CD4-positive, alpha-beta T cell (primary cell): Measurements from ENCODE around the gene GYS1. TPM values are rescaled to one million over a fixed set of nuclear protein-coding genes. Genes with fewer than 3 reads are reported as not detected.
A peak's percentile ranks its signal among the peaks of the same experiment; 100 is the strongest.
"Not testable (repeated sequence)": the region's sequence is repeated elsewhere in the genome, so short reads cannot be mapped to it uniquely, and the experiment has no call there.

Source experiments
- ATAC-seq: fragments of 200-7000 bp; cut with Tn5 transposase; one replicate; pipeline ENCODE4 v1.10.0; 2022; ENCODE audit warnings: mild to moderate bottlenecking; ENCODE audit not compliant: poor library complexity
- CTCF ChIA-PET: fragments of 350-600 bp; sonication (Branson Sonifier 250); formaldehyde crosslinking; loops from one replicate; lab custom pipeline; 2021; ENCODE audit warnings: antibody characterized with exemption, inconsistent platforms; lab: Charles Lee
- POLR2A ChIA-PET: fragments of 350-600 bp; sonication (Branson Sonifier 250); formaldehyde crosslinking; loops from one replicate; lab custom pipeline; 2021; ENCODE audit warnings: antibody characterized with exemption, inconsistent platforms; lab: Charles Lee
- DNase-seq, 14 experiments: peaks; one replicate each; pipeline ENCODE4 v3.0.0-alpha.2; 2013 to 2020; ENCODE audit warnings: mixed read lengths in 2 of 14
- H3K27ac ChIP-seq, 2 donors: one replicate each; pipeline versions ENCODE4 v1.5.1 to v1.7.0; 2013; ENCODE audit warnings: low read length in 2 of 2, low read depth in 1 of 2, mild to moderate bottlenecking in 1 of 2
- H3K27me3 ChIP-seq, 2 experiments: 1 replicate in 1 of 2; 2 replicates in 1 of 2; pipeline versions ENCODE4 v1.6.1 to v1.7.0; 2013; ENCODE audit warnings: low read length in 2 of 2, control low read depth in 1 of 2, mild to moderate bottlenecking in 1 of 2, moderate library complexity in 1 of 2; ENCODE audit not compliant: insufficient read depth in 2 of 2, control insufficient read depth in 1 of 2
- H3K36me3 ChIP-seq: one replicate; pipeline ENCODE4 v1.6.1; 2013; ENCODE audit warnings: low read length, control low read depth; ENCODE audit not compliant: insufficient read depth
- H3K4me1 ChIP-seq: one replicate; pipeline ENCODE4 v1.6.1; 2013; ENCODE audit warnings: low read length, control low read depth; ENCODE audit not compliant: insufficient read depth
- H3K4me3 ChIP-seq: one replicate; pipeline ENCODE4 v1.5.1; 2013; ENCODE audit warnings: mild to moderate bottlenecking, low read length, moderate library complexity
- H3K9me3 ChIP-seq, 2 experiments: 1 replicate in 1 of 2; 2 replicates in 1 of 2; pipeline versions ENCODE4 v1.6.1 to v1.7.0; 2013; ENCODE audit warnings: low read length in 2 of 2, mild to moderate bottlenecking in 2 of 2, control low read depth in 1 of 2, moderate library complexity in 1 of 2; ENCODE audit not compliant: control insufficient read depth in 1 of 2, insufficient read depth in 1 of 2
- H3K27ac Mint-ChIP-seq: one replicate; pipeline ENCODE4 v1.8.0; 2020; ENCODE audit warnings: mixed read lengths
- H3K27me3 Mint-ChIP-seq: one replicate; pipeline ENCODE4 v1.8.0; 2021; ENCODE audit warnings: mixed read lengths
- H3K36me3 Mint-ChIP-seq: one replicate; pipeline ENCODE4 v1.8.0; 2021; ENCODE audit warnings: low read depth, mixed read lengths
- H3K4me1 Mint-ChIP-seq: one replicate; pipeline ENCODE4 v1.8.0; 2021; ENCODE audit warnings: low read depth, mixed read lengths
- H3K4me3 Mint-ChIP-seq: one replicate; pipeline ENCODE4 v1.8.0; 2020; ENCODE audit warnings: mild to moderate bottlenecking, mixed read lengths
- H3K9me3 Mint-ChIP-seq: one replicate; pipeline ENCODE4 v1.8.0; 2020; ENCODE audit warnings: mixed read lengths
- CTCF ChIP-seq: fragments of 200-600 bp; IDR thresholded peaks from one replicate; pipeline ENCODE4 v1.8.0; 2022; ENCODE audit warnings: antibody characterized with exemption, mild to moderate bottlenecking
- intact Hi-C, 2 experiments: fragments of 100-400 bp; cut with DNase I in 1 of 2; cut with micrococcal nuclease in 1 of 2; formaldehyde crosslinking; loops; one replicate each; pipeline versions ENCODE4 v1.15.1 to v1.9.0; 2023 to 2025; cut with DNase I, micrococcal nuclease
- total RNA-seq, 174 experiments: library from RNA in 2 of 174; stranded (reverse) in 2 of 174; gene quantifications; one replicate each; pipeline ENCODE4 v1.2.3 and lab custom pipeline; 2021 to 2026

Gene GYS1
- total RNA-seq, 2 experiments from 2014 or later: 13.2 to 14.1 TPM

DNA sequence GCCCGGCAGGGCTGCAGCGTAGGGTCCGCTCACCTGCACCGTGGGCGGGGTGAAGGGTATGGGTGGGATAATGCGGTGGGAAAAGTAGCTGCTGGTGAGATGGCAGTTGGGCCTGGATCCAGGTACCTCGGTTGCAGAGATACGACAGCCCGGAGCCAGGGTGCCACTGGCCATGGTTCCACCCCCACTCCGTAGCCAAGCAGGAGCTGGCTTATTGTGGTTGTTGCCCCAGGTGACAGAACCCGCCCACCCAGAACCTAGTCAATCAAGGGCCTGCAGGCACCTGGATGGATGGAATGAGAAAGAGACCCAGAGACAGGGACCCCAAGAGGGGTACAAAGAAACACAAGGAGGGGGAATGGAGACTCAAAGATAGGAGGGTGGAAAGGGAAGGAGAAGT, 27.2 kb upstream of the GYS1 start:
- H3K27ac Mint-ChIP-seq: no peak overlapping the region
- no peaks in the 10 kb centered on the region for H3K9me3 ChIP-seq
- H3K4me3 Mint-ChIP-seq: peak overlapping the region; percentile 90
- no peak for TF ChIP-seq CTCF
- H3K36me3 ChIP-seq: no peaks in the 10 kb centered on the region
- peaks cover 5% of the 10 kb centered on the region for H3K27me3 Mint-ChIP-seq
- H3K4me1 Mint-ChIP-seq: peaks cover 25% of the 10 kb centered on the region
- peaks cover 0 to 4% of the 10 kb centered on the region in 2 experiments for H3K27me3 ChIP-seq
- H3K4me3 ChIP-seq: no peak overlapping the region
- H3K4me1 ChIP-seq: peaks cover 40% of the 10 kb centered on the region
- H3K36me3 Mint-ChIP-seq: peaks cover 5% of the 10 kb centered on the region
- ATAC-seq: no peak
- POLR2A ChIA-PET: interaction anchor here (3.2 kb wide), 1 partner anchor 27 kb away, joined by 15 read pairs; the partner anchor contains the start of genes GYS1 and RUVBL2
- no peak overlapping the region for H3K27ac ChIP-seq
- no peaks in the 10 kb centered on the region for H3K9me3 Mint-ChIP-seq
- intact Hi-C loops: no loop called here
- DNase-seq: no peak
- CTCF ChIA-PET: interaction anchor here (1.1 kb wide), 1 partner anchor 21 kb away, joined by 4 read pairs; no protein-coding TSS in a partner anchor

GRCh38 chr19:49019242-49019932, 26.3 kb upstream of the GYS1 start:
- Histone ChIP-seq H3K27ac (no peak overlapping the region), H3K27me3 (peaks cover 0 to 4% of the 10 kb centered on the region in 2 experiments), H3K4me1 (peaks cover 40% of the 10 kb centered on the region), H3K9me3 (no peaks in the 10 kb centered on the region), H3K36me3 (no peaks in the 10 kb centered on the region), H3K4me3 (peak overlapping the region; percentile 63)
- peaks cover 5% of the 10 kb centered on the region for H3K27me3 Mint-ChIP-seq
- intact Hi-C loops: loop anchor here in 1 of 2 experiments (2.0 to 5.0 kb wide), 2 partner anchors 27 to 38 kb away; partner anchors contain the start of genes CGB7, GYS1 and RUVBL2
- no peak for TF ChIP-seq CTCF
- peaks cover 25% of the 10 kb centered on the region for H3K4me1 Mint-ChIP-seq
- peaks cover 5% of the 10 kb centered on the region for H3K36me3 Mint-ChIP-seq
- DNase-seq: peak; percentile 33 to 80 (median 60)
- POLR2A ChIA-PET: interaction anchor here (0.6 to 3.2 kb wide), 4 partner anchors 24 to 52 kb away, joined by 3 to 15 read pairs (median 3); partner anchors contain the start of genes GYS1 and RUVBL2
- no peaks in the 10 kb centered on the region for H3K9me3 Mint-ChIP-seq
- H3K4me3 Mint-ChIP-seq: peak overlapping the region; percentile 90
- CTCF ChIA-PET: interaction anchor here (0.6 to 1.2 kb wide), 4 partner anchors 20 to 177 kb away, joined by 3 to 4 read pairs (median 4); no protein-coding TSS in a partner anchor
- peak; percentile 45 for ATAC-seq
- H3K27ac Mint-ChIP-seq: peak overlapping the region; percentile 38

DNA sequence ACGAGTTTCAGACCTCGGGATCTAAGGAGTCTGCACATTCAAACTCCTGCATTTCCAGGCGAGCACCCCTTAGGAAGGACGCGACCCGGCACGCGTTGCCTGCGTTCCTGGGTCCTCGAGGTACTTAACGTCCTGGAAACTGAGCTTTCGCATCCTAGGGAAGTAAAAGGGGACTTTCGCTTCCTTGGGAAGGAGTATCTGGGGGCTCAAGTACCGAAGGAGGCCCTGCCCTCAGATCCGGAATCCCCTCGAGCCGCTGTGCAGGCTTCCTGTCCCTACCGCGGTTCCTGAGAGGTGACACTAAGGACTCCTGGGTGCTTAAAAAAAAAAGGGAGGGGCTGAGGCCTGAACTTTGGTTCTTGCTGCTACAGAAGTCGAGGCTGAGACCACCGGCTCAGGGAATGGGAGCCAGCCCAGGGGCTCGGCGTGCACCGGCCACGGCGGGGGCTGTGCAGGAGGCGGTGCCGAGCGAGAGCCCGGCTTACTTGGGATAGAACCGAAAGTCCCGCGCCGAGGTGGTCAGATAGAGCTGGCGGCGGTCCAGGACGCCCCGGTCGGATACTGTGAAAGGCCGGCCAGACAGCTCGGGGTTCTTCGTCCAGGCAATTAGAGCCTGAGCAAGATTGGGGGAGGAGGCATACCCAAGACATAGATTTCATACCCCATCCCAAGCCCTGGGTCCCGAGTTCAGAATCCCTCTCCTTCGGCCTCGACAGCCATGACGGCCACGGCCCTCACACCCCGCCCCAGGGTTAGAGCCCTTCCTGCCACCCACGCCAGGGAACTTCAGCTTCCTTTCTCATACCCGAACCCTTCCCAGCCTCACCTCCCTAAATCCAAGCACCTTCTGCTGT, 25.5 kb upstream of the GYS1 start:
- H3K36me3 ChIP-seq, H3K27me3 Mint-ChIP-seq, H3K9me3 Mint-ChIP-seq, H3K36me3 Mint-ChIP-seq, H3K27ac ChIP-seq, H3K27me3 ChIP-seq, H3K9me3 ChIP-seq: not testable (repeated sequence)
- Histone ChIP-seq H3K4me3 (peak overlapping the region; percentile 63), H3K4me1 (peaks cover 40% of the 10 kb centered on the region)
- H3K27ac Mint-ChIP-seq: peak overlapping the region; percentile 38
- peak overlapping the region; percentile 90 for H3K4me3 Mint-ChIP-seq
- CTCF ChIA-PET: interaction anchor here (1.2 to 1.5 kb wide), 5 partner anchors 19 to 176 kb away, joined by 3 to 14 read pairs (median 3); partner anchors contain the start of genes GYS1 and RUVBL2
- H3K4me1 Mint-ChIP-seq: peaks cover 25% of the 10 kb centered on the region
- ATAC-seq: peak; percentile 21
- POLR2A ChIA-PET: interaction anchor here (0.8 to 3.2 kb wide), 6 partner anchors 18 to 96 kb away, joined by 3 to 15 read pairs (median 4); partner anchors contain the start of genes FTL, GYS1, LIN7B and RUVBL2
- peak in 4 of 14 experiments; percentile 45 to 59 (median 50) for DNase-seq
- intact Hi-C loops: loop anchor here in 1 of 2 experiments (2.0 to 5.0 kb wide), 2 partner anchors 26 to 39 kb away; partner anchors contain the start of genes CGB7, GYS1 and RUVBL2
